DND-41 (cell line): Measurements from ENCODE around the gene TSNAX.

Source experiments
- CTCF ChIP-seq: IDR thresholded peaks from 2 replicates; pipeline ENCODE4 v1.5.1; 2012; ENCODE audit warnings: borderline replicate concordance, low read length, moderate library complexity, mild to moderate bottlenecking; ENCODE audit not compliant: poor library complexity, severe bottlenecking; ENCODE audit errors: extremely low read depth
- EZH2 ChIP-seq: IDR thresholded peaks from 3 replicates; pipeline ENCODE4 v1.6.1; 2012; ENCODE audit warnings: borderline replicate concordance, low read depth, mild to moderate bottlenecking, moderate library complexity, low read length, inconsistent platforms; ENCODE audit not compliant: severe bottlenecking

DNA sequence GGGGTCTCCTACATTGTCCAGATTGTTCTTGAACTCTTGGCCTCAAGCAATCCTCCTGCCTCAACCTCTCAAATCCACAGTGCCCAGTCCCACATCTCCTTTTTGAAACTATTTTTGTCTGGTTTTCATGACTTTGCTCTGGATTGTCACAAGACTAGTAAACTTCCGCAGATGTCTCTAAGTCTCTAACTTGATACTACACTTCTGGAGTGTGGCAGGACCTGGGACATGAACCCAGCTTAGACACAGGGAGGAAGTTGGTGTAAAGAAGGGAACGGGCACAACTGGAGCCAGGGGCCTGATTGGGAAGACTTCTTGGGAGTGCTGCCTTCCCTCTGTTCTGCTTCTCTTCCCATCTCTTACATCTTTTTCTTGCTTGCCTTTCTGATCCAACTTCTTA lies 81.9 kb downstream of the TSNAX start:
- TF ChIP-seq EZH2 (no peak), CTCF (no peak)
